ENCODE data around the gene ABTB1.
A peak's percentile ranks its signal among the peaks of the same experiment; 100 is the strongest.

Gene ABTB1

GRCh38 chr3:127686512-127686894 is 13.8 kb downstream of the ABTB1 start:
- DNase-seq (ENCODE audit: low spot score), result no peak

GRCh38 chr3:127687228-127687737 is 14.5 kb downstream of the ABTB1 start:
- DNase-seq (ENCODE audit: low spot score), result no peak

GRCh38 chr3:127688022-127688415 is 15.3 kb downstream of the ABTB1 start:
- DNase-seq (ENCODE audit: low spot score), result no peak

GRCh38 chr3:127688416-127689265 is 15.9 kb downstream of the ABTB1 start:
- DNase-seq (ENCODE audit: low spot score), result no peak

- no peak for DNase-seq (ENCODE audit: low spot score)
Observed at GRCh38 chr3:127689266-127689860, 16.6 kb downstream of the ABTB1 start.

GRCh38 chr3:127690106-127690505 is 17.4 kb downstream of the ABTB1 start:
- DNase-seq (ENCODE audit: low spot score), result no peak

- no peak for DNase-seq (ENCODE audit: low spot score)
Observed at GRCh38 chr3:127690823-127691452, 18.2 kb downstream of the ABTB1 start.

GRCh38 chr3:127691489-127691888 is 18.7 kb downstream of the ABTB1 start:
- no peak for DNase-seq (ENCODE audit: low spot score)

GRCh38 chr3:127691974-127692373 is 19.2 kb downstream of the ABTB1 start:
- DNase-seq (ENCODE audit: low spot score), result no peak

GRCh38 chr3:127692501-127693335 is 20.0 kb downstream of the ABTB1 start:
- no peak for DNase-seq (ENCODE audit: low spot score)

- DNase-seq (ENCODE audit: low spot score), result no peak
Observed at GRCh38 chr3:127693336-127693843, 20.6 kb downstream of the ABTB1 start.

- DNase-seq (ENCODE audit: low spot score), result no peak
Observed at GRCh38 chr3:127694467-127695215, 21.9 kb downstream of the ABTB1 start.

GRCh38 chr3:127697551-127698240 is 24.9 kb downstream of the ABTB1 start:
- DNase-seq (ENCODE audit: low spot score), result peak; percentile 88

- no peak for DNase-seq (ENCODE audit: low spot score)
Observed at GRCh38 chr3:127698286-127698685, 25.5 kb downstream of the ABTB1 start.

- DNase-seq (ENCODE audit: low spot score), result no peak
Observed at GRCh38 chr3:127698691-127699415, 26.1 kb downstream of the ABTB1 start.

GRCh38 chr3:127699416-127700300 is 26.9 kb downstream of the ABTB1 start:
- no peak for DNase-seq (ENCODE audit: low spot score)

GRCh38 chr3:127700406-127700805 is 27.7 kb downstream of the ABTB1 start:
- no peak for DNase-seq (ENCODE audit: low spot score)

- no peak for DNase-seq (ENCODE audit: low spot score)
Observed at GRCh38 chr3:127701280-127701911, 28.6 kb downstream of the ABTB1 start.
